Omental fat pad (tissue), 4 donors: ENCODE data around the gene LRRC3C. TPM values are rescaled to one million over a fixed set of nuclear protein-coding genes. Genes with fewer than 3 reads are reported as not detected.

Experiments
- ATAC-seq: fragments of 150-250 bp; one replicate; pipeline ENCODE4 v1.9.1; 2016; ENCODE audit warnings: mild to moderate bottlenecking, moderate library complexity; ENCODE audit not compliant: low FRiP score
- DNase-seq: peaks from one replicate; pipeline ENCODE4 v3.0.0-alpha.2; 2019; ENCODE audit warnings: low spot score
- total RNA-seq, 4 donors: library from RNA; depleted of rRNA; stranded (reverse); fragments of >200 nt; gene quantifications; one replicate each; pipeline ENCODE4 v1.1.0, GENCODE V29; 2016
- TF ChIP-seq, protein P1 (sequence below), 3 donors: fragments of 450-650 bp; IDR thresholded peaks; one replicate each; pipeline ENCODE4 v1.5.1; 2016 to 2017; ENCODE audit warnings: antibody characterized with exemption in 3 of 3, mild to moderate bottlenecking in 3 of 3, moderate library complexity in 2 of 3

Gene LRRC3C
- total RNA-seq, 4 donors from 2014 or later = not detected

DNA sequence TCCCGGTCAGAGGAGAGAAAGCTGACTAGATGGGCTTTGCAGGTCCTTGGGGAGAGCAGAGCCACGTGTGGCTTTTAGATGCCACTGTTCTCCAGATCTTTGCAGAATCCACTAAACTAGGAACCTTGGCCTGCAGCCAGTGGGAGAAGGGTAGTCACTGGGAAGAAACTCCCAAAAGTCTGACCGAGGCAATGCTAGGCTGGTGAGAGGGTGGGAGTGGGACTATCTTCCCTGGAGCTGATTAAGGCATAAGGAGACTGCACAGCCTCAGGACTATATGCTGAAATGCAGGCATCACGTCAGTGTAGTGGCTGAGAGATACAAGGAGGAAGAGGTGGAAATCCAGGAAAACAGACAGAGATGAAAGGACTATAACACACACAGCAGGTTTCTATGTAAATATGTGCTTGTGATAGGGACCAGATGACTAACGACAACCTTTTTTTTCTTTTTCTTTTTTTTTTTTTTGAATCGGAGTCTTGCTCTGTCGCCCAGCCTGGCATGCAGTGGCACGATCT is 33.1 kb downstream of the LRRC3C start:
- TF ChIP-seq, protein P1, sequence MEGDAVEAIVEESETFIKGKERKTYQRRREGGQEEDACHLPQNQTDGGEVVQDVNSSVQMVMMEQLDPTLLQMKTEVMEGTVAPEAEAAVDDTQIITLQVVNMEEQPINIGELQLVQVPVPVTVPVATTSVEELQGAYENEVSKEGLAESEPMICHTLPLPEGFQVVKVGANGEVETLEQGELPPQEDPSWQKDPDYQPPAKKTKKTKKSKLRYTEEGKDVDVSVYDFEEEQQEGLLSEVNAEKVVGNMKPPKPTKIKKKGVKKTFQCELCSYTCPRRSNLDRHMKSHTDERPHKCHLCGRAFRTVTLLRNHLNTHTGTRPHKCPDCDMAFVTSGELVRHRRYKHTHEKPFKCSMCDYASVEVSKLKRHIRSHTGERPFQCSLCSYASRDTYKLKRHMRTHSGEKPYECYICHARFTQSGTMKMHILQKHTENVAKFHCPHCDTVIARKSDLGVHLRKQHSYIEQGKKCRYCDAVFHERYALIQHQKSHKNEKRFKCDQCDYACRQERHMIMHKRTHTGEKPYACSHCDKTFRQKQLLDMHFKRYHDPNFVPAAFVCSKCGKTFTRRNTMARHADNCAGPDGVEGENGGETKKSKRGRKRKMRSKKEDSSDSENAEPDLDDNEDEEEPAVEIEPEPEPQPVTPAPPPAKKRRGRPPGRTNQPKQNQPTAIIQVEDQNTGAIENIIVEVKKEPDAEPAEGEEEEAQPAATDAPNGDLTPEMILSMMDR (IDR thresholded peaks at IDR 0.05) = no peak
- ATAC-seq (no peak), DNase-seq (no peak)

DNA sequence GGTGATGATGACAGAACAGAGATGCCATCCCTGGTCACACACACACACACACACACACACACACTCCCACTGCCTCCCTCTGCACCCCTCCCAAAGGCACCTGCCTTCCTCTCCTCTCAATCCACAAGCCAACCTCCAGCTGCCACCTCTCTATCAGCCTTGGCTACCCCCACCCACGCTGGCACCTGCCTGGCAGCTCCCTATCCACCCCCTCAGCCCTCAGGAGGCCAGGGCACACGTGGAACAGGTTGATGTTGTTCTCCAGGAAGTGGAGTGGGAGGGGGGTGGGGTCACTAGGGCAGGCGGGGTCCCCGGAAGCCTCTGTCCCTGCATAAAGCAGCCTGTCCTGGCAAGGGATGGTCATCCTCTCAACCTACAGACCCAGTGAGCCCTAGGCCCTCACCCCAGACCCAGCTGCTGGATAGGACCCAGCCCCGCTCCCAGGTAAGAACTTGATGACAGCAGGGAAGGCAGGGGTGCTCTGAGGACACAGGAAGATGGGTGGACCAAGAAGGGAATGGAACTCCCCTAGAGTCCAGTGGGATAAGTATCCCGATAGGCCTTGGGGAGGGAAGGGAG is 35.2 kb downstream of the LRRC3C start, which contains the start of gene GSDMA:
Gene GSDMA (plus strand): TSS at position 363 of the 579 bp plus-strand sequence. CDS start 2,684 bp downstream, outside the sequence.
- ATAC-seq (no peak), DNase-seq (no peak)
- TF ChIP-seq, protein P1 (IDR thresholded peaks at IDR 0.05) = no peak

DNA sequence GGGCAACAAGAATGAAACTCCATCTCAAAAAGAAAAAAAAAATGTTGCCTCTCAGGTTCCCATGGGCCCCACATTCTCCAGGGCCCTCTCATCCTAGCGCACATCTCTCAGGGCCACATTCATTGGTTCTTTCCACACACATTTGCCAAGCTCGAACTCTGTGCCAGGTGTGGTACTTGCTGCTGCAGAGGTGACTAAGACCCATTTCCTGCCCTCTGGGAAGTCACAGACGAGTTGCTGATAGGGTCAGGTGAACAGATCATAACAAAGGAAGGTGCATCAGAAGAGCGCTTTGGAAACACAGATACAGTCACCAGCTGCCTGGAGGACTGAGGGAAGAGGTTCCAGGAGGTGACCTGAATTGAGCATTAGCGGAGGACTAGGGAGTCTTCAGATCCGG is 36.3 kb downstream of the LRRC3C start:
- TF ChIP-seq, protein P1 (IDR thresholded peaks at IDR 0.05) = no peak
- DNase-seq = no peak
- ATAC-seq = no peak

DNA sequence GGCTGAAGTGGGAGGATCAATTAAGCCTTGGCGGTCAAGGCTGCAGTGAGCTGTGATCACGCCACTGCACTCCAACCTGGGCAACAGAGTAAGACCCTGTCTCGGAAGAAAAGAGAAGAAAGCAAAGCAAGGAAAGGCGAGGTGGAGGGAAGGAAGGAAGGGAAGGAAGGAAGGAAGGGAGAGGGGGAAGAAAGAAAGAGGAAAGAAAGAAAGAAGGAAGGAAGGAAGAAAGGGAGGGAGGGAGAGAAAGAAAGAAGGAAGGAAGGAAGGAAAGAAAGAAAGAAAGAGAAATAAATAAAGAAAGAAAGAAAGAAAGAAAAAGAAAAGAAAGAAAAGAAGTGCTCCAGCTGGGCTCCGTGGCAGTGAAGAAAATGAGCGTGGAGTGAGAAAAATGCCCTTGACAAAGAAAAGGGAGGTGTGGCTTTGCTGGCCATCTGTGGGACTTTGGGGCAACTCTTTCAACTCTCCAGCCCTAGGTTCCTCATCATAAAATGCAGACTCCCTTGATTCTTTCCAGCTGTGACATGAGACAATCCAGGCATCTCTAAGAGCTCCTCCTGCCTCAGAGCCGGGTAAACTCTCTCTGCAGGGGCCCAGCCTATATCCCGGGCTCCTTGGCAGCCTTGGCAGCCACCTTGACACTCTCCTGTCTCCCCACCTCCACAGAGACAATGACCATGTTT is 37.6 kb downstream of the LRRC3C start:
- DNase-seq (no peak), ATAC-seq (no peak)
- TF ChIP-seq, protein P1 (IDR thresholded peaks at IDR 0.05) = no peak

DNA sequence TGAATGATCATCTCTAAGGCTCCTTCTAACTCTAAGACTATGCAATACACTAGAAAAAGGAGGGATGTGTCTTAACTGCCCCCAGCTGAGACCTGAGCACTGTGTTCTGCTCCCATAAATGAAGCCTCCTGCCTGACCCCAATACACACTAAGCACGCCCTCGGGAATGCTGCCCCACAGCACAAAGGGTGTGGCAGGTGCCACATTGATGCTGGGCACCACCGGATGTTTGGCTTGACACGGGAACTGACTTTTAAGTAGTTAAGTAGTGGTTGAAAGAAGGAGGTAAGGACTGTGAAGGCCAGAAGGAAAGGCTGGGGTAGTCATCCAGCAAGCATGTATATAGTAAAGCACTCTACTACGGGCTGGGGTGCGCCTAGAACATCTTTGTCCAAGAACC is 39.2 kb downstream of the LRRC3C start:
- ATAC-seq (no peak), DNase-seq (no peak)
- TF ChIP-seq, protein P1 (IDR thresholded peaks at IDR 0.05) = no peak

DNA sequence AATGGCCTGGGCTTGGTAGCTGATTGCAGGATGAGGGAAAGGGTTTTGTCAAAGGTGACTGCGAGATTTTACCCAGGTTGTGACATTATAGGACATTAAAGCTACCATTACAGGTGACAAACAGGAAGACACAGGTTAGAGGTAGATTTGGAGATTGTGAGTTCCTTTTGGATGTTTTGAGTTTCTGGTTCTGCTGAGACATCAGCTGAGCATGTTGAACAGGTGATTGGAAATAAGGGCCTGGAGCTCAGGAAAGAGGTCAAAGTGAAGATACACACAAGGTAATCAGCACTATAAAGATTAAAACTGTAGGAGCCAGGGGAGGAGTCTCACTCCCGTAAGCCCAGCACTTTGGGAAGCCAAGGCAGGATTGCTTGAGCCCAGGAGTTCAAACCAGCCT is 41.2 kb downstream of the LRRC3C start:
- ATAC-seq (no peak), DNase-seq (no peak)
- TF ChIP-seq, protein P1 (IDR thresholded peaks at IDR 0.05) = no peak

DNA sequence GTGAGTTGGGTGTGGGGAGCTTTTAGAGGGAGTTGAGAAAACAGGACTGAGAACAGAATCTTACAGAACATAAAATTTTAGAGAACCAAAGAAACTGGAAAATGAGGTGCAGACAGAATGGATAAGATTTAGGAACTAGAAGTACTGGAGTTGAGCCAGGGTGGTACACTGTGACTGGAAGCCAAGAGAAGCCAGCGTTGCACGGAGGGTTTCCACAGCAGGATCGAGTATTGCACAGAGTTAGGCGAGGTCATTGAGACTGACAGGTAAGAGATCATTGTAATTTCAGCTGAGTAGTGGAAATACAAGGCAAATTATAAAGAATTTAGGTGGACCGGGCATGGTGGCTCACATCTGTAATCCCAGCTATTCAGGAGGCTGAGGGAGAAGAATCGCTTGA is 41.8 kb downstream of the LRRC3C start:
- TF ChIP-seq, protein P1 (IDR thresholded peaks at IDR 0.05) = no peak
- DNase-seq (no peak), ATAC-seq (no peak)
